Panc1 (cell line): ENCODE data around the gene NKX2-2. TPM values are rescaled to one million over a fixed set of nuclear protein-coding genes. Genes with fewer than 3 reads are reported as not detected.

ENCODE experiments used
- ATAC-seq: fragments of 200-7000 bp; cut with Tn5 transposase; 2 replicates; pipeline ENCODE4 v1.9.1; 2020; ENCODE audit warnings: mild to moderate bottlenecking, moderate library complexity
- BruUV-seq: library from RNA; stranded (reverse); fragments of 400-500 nt; replicated peaks from 2 replicates; lab custom pipeline; 2021; lab: Mats Ljungman, UMichigan
- CTCF ChIA-PET: fragments of 300-600 bp; sonication (Branson Sonifier 250); formaldehyde crosslinking; loops from one replicate; lab custom pipeline; 2022; ENCODE audit warnings: antibody characterized with exemption; lab: Charles Lee
- POLR2A ChIA-PET: fragments of 300-600 bp; sonication (Branson Sonifier 250); formaldehyde crosslinking; loops from one replicate; lab custom pipeline; 2022; ENCODE audit warnings: antibody characterized with exemption; lab: Charles Lee
- DNase-seq: peaks from one replicate; pipeline ENCODE4 v3.0.0-alpha.2; 2010; ENCODE audit warnings: low read depth, low spot score
- H3K27ac ChIP-seq: 2 replicates; pipeline ENCODE4 v1.5.1; 2011; ENCODE audit warnings: mild to moderate bottlenecking, low read length, inconsistent platforms
- H3K27me3 ChIP-seq: fragments of 200-500 bp; sonication (Bioruptor generic); 2 replicates; pipeline ENCODE4 v1.6.0; 2014; ENCODE audit warnings: low read length, inconsistent platforms; ENCODE audit not compliant: control insufficient read depth, insufficient read depth
- H3K36me3 ChIP-seq: fragments of 200-500 bp; sonication (Bioruptor generic); 2 replicates; pipeline ENCODE4 v1.5.1; 2014; ENCODE audit warnings: inconsistent platforms, mild to moderate bottlenecking, low read length, moderate library complexity; ENCODE audit not compliant: control insufficient read depth, insufficient read depth
- H3K4me1 ChIP-seq: 2 replicates; pipeline ENCODE4 v1.5.1; 2011; ENCODE audit warnings: inconsistent platforms, mild to moderate bottlenecking, low read length, moderate library complexity; ENCODE audit not compliant: control insufficient read depth, insufficient read depth
- H3K4me3 ChIP-seq, 2 experiments: 2 replicates each; pipeline ENCODE4 v1.5.1; 2011 to 2012; ENCODE audit warnings: low read depth in 2 of 2, low read length in 2 of 2, mild to moderate bottlenecking in 2 of 2, inconsistent platforms in 1 of 2, moderate library complexity in 1 of 2
- H3K9me3 ChIP-seq: fragments of 200-500 bp; sonication (Bioruptor generic); 2 replicates; pipeline ENCODE4 v1.5.1; 2014; ENCODE audit warnings: low read depth, mild to moderate bottlenecking, inconsistent platforms, low read length, moderate library complexity; ENCODE audit not compliant: control insufficient read depth, insufficient read depth
- POLR2AphosphoS5 ChIP-seq: IDR thresholded peaks from 2 replicates; pipeline ENCODE4 v1.6.1; 2012; ENCODE audit warnings: mild to moderate bottlenecking, low read depth, low read length, moderate library complexity
- REST ChIP-seq, 2 experiments: IDR thresholded peaks; 2 replicates each; pipeline ENCODE4 v1.6.1; 2011 to 2012; ENCODE audit warnings: low read depth in 2 of 2, control low read depth in 1 of 2, low read length in 1 of 2, mild to moderate bottlenecking in 1 of 2, moderate library complexity in 1 of 2; ENCODE audit not compliant: insufficient read depth in 1 of 2
- SIN3A ChIP-seq: IDR thresholded peaks from 2 replicates; pipeline ENCODE4 v1.6.1; 2012; ENCODE audit warnings: low read depth, mild to moderate bottlenecking, low read length, moderate library complexity, borderline replicate concordance; ENCODE audit not compliant: insufficient read depth
- TCF7L2 ChIP-seq: IDR thresholded peaks from 2 replicates; pipeline ENCODE4 v1.6.1; 2011; ENCODE audit warnings: mild to moderate bottlenecking, low read depth, low read length, inconsistent platforms
- in situ Hi-C: cut with HindIII; loops from 2 replicates; pipeline ENCODE4 v1.10.0; 2016; ENCODE audit warnings: low sequenced_read_pairs, low pct_unique_long_range_greater_than_20kb
- intact Hi-C: fragments of 100-400 bp; cut with micrococcal nuclease; formaldehyde crosslinking; loops from one replicate; pipeline ENCODE4 v1.10.0; 2022; ENCODE audit not compliant: unreplicated experiment
- total RNA-seq: library from RNA; stranded (reverse); gene quantifications from one replicate; pipeline ENCODE4 v1.2.1, GENCODE V29; 2021; ENCODE audit not compliant: unreplicated experiment
- TF ChIP-seq, protein P1 (sequence below): fragments of 450-650 bp; IDR thresholded peaks from 2 replicates; pipeline ENCODE4 v1.5.1; 2017; ENCODE audit warnings: mild to moderate bottlenecking

Gene NKX2-2
- total RNA-seq, 1 experiment from 2014 or later = not detected

- DNase-seq = no peak
- no peak overlapping the region for H3K27ac ChIP-seq
- ATAC-seq = no peak
- H3K4me1 ChIP-seq = no peaks in the 10 kb centered on the region
- no peak overlapping the region for H3K4me3 ChIP-seq
- in situ Hi-C loops (no loop called here), intact Hi-C loops (loop anchor here (5.0 to 10.0 kb wide), 3 partner anchors 262 to 665 kb away; no protein-coding TSS in a partner anchor)
- CTCF ChIA-PET = no interaction called here
- no TSS peak for BruUV-seq
- peaks cover 5% of the 10 kb centered on the region for H3K27me3 ChIP-seq
- POLR2A ChIA-PET = no interaction called here
- H3K36me3 ChIP-seq = no peaks in the 10 kb centered on the region
- TF ChIP-seq POLR2AphosphoS5 (no peak), REST (IDR thresholded peaks at IDR 0.05; ENCODE audit: insufficient read depth in 1 of 2, low read depth in 2 of 2, low read length in 1 of 2) (no peak), SIN3A (no peak), TCF7L2 (no peak)
- TF ChIP-seq, protein P1, sequence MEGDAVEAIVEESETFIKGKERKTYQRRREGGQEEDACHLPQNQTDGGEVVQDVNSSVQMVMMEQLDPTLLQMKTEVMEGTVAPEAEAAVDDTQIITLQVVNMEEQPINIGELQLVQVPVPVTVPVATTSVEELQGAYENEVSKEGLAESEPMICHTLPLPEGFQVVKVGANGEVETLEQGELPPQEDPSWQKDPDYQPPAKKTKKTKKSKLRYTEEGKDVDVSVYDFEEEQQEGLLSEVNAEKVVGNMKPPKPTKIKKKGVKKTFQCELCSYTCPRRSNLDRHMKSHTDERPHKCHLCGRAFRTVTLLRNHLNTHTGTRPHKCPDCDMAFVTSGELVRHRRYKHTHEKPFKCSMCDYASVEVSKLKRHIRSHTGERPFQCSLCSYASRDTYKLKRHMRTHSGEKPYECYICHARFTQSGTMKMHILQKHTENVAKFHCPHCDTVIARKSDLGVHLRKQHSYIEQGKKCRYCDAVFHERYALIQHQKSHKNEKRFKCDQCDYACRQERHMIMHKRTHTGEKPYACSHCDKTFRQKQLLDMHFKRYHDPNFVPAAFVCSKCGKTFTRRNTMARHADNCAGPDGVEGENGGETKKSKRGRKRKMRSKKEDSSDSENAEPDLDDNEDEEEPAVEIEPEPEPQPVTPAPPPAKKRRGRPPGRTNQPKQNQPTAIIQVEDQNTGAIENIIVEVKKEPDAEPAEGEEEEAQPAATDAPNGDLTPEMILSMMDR = no peak
- no peaks in the 10 kb centered on the region for H3K9me3 ChIP-seq
These were observed 14.2 kb downstream of the NKX2-2 start for GRCh38 chr20:21499641-21500040.

GRCh38 chr20:21498635-21499034 lies 15.2 kb downstream of the NKX2-2 start:
- in situ Hi-C loops (no loop called here), intact Hi-C loops (no loop called here)
- no peak overlapping the region for H3K27ac ChIP-seq
- BruUV-seq = no TSS peak
- no peak overlapping the region for H3K4me3 ChIP-seq
- ChIA-PET POLR2A (no interaction called here), CTCF (no interaction called here)
- TF ChIP-seq TCF7L2 (no peak), SIN3A (no peak), POLR2AphosphoS5 (no peak), REST (IDR thresholded peaks at IDR 0.05; ENCODE audit: insufficient read depth in 1 of 2, low read depth in 2 of 2, low read length in 1 of 2) (no peak)
- TF ChIP-seq, protein P1 = no peak
- peaks cover 8% of the 10 kb centered on the region for H3K27me3 ChIP-seq
- no peaks in the 10 kb centered on the region for H3K9me3 ChIP-seq
- no peaks in the 10 kb centered on the region for H3K4me1 ChIP-seq
- DNase-seq (no peak), ATAC-seq (no peak)
- no peaks in the 10 kb centered on the region for H3K36me3 ChIP-seq
